Prostate gland (tissue), 2 donors: ENCODE measurements around the gene CYYR1. TPM values are rescaled to one million over a fixed set of nuclear protein-coding genes. Genes with fewer than 3 reads are reported as not detected.

Experiments used
- DNase-seq: peaks from one replicate; pipeline ENCODE4 v3.0.0-alpha.2; 2019; ENCODE audit warnings: low spot score
- H3K27ac ChIP-seq, 2 donors: fragments of 200-600 bp; sonication (generic); 2 replicates each; pipeline ENCODE4 v1.5.1; 2017 to 2019
- H3K27me3 ChIP-seq: fragments of 200-600 bp; sonication (generic); replicated peaks from 2 replicates; pipeline ENCODE4 v1.5.1; 2019; ENCODE audit not compliant: insufficient read depth
- H3K36me3 ChIP-seq, 2 donors: fragments of 200-600 bp; sonication (generic); 1 replicate in 1 of 2; 2 replicates in 1 of 2; pipeline versions ENCODE4 v1.5.1 to v1.8.1; 2017 to 2019
- H3K4me1 ChIP-seq: fragments of 200-600 bp; sonication (generic); replicated peaks from 2 replicates; pipeline ENCODE4 v1.5.1; 2019
- H3K4me3 ChIP-seq, 2 donors: fragments of 200-600 bp; sonication (generic); 2 replicates each; pipeline ENCODE4 v1.5.1; 2017 to 2019
- H3K9me3 ChIP-seq: fragments of 200-600 bp; sonication (generic); 2 replicates; pipeline ENCODE4 v1.5.1; 2017
- POLR2A ChIP-seq: fragments of 450-650 bp; IDR thresholded peaks from one replicate; pipeline ENCODE4 v1.6.1; 2016; ENCODE audit warnings: antibody characterized with exemption, mild to moderate bottlenecking
- POLR2AphosphoS5 ChIP-seq: sonication (generic); formaldehyde crosslinking; IDR thresholded peaks from one replicate; pipeline ENCODE4 v1.6.1; 2017; ENCODE audit warnings: antibody characterized with exemption
- WGBS: methylation state at CpG from one replicate; pipeline ENCODE4 v1.1.5; 2018; 5-methylcytosine and 5-hydroxymethylcytosine counted together
- intact Hi-C: fragments of 100-400 bp; cut with DNase I; formaldehyde crosslinking; loops from one replicate; pipeline ENCODE4 v1.14.2; 2022
- total RNA-seq, 2 donors: library from RNA; depleted of rRNA; stranded (reverse); fragments of >200 nt; gene quantifications; one replicate each; pipeline ENCODE4 v1.1.0, GENCODE V29; 2016
- TF ChIP-seq, protein P1 (sequence below), 4 experiments: fragments of 200-600 bp in 2 of 4; fragments of 450-650 bp in 2 of 4; sonication (generic) in 2 of 4; IDR thresholded peaks; 1 replicate in 3 of 4; 2 replicates in 1 of 4; pipeline ENCODE4 v1.5.1; 2016 to 2019; ENCODE audit warnings: antibody characterized with exemption in 4 of 4, mild to moderate bottlenecking in 2 of 4, moderate library complexity in 2 of 4

The CYYR1 gene
- total RNA-seq, 2 donors from 2014 or later = 9.7 to 13.3 TPM

DNA sequence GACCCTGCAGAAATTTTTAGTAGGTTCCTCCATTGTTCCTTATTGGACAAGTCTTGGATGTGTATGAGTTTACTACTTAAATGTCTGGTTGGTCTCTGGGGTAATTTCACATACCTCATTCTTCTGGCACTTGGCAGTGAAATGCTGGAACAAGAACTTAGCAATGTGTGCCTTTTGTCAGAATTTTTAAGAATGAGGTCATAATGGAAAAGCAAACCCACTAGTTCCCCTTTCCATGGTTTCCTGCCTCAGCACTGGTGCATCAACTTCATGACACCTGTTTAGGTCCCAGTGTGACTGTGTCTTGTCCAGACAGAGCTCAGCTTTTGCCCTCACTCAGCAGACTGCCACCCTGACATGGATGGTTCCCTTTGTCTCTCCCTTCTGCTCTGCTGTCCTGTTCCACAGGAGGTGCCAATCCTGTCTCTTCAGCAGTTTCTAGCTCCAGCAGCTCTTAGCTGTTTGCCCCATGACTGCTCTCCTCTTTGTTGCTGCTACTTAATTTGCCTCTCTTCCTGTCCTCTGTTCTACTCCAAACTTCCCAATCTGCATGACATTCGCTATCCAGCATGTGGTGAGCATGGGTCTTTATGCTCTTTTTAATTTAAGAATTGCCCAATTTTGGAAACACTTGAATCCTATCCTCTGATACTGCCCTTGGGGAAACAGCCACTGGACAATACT, 135.6 kb downstream of the CYYR1 start:
- no peak overlapping the region for H3K4me3 ChIP-seq
- no peak for DNase-seq
- intact Hi-C loops = no loop called here
- H3K27me3 ChIP-seq = no peaks in the 10 kb centered on the region
- H3K36me3 ChIP-seq = no peaks in the 10 kb centered on the region
- no peak overlapping the region for H3K27ac ChIP-seq
- WGBS = 89% methylated on average over 1 of the region's 1 CpG
- TF ChIP-seq POLR2A (no peak), POLR2AphosphoS5 (no peak)
- TF ChIP-seq, protein P1, sequence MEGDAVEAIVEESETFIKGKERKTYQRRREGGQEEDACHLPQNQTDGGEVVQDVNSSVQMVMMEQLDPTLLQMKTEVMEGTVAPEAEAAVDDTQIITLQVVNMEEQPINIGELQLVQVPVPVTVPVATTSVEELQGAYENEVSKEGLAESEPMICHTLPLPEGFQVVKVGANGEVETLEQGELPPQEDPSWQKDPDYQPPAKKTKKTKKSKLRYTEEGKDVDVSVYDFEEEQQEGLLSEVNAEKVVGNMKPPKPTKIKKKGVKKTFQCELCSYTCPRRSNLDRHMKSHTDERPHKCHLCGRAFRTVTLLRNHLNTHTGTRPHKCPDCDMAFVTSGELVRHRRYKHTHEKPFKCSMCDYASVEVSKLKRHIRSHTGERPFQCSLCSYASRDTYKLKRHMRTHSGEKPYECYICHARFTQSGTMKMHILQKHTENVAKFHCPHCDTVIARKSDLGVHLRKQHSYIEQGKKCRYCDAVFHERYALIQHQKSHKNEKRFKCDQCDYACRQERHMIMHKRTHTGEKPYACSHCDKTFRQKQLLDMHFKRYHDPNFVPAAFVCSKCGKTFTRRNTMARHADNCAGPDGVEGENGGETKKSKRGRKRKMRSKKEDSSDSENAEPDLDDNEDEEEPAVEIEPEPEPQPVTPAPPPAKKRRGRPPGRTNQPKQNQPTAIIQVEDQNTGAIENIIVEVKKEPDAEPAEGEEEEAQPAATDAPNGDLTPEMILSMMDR (IDR thresholded peaks at IDR 0.05) = no peak
- H3K9me3 ChIP-seq = no peaks in the 10 kb centered on the region
- no peaks in the 10 kb centered on the region for H3K4me1 ChIP-seq

DNA sequence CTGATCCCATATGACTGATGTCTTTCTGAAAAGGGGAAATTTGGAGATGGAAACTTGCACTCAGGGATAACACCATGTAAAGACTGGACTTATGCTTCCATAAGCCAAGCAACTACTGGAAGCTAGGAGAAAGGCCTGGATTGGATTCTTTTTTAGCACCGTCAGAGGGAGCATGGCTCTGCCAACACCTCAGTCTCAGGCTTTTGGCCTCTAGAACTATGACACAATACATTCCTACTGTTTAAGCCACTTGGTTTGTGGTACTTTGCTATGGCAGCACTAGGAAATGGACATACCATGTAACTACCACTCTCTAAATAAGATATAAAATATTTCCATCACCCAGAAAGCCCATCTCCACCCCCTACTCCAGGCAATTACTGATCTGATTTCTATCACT, 139.7 kb downstream of the CYYR1 start:
- Histone ChIP-seq H3K9me3 (no peaks in the 10 kb centered on the region), H3K27me3 (no peaks in the 10 kb centered on the region), H3K4me3 (no peak overlapping the region), H3K27ac (no peak overlapping the region), H3K36me3 (no peaks in the 10 kb centered on the region), H3K4me1 (no peaks in the 10 kb centered on the region)
- intact Hi-C loops = no loop called here
- no peak for DNase-seq
- 71% methylated on average over 1 of the region's 1 CpG for WGBS
- TF ChIP-seq POLR2AphosphoS5 (no peak), POLR2A (no peak)
- TF ChIP-seq, protein P1 (IDR thresholded peaks at IDR 0.05) = no peak

DNA sequence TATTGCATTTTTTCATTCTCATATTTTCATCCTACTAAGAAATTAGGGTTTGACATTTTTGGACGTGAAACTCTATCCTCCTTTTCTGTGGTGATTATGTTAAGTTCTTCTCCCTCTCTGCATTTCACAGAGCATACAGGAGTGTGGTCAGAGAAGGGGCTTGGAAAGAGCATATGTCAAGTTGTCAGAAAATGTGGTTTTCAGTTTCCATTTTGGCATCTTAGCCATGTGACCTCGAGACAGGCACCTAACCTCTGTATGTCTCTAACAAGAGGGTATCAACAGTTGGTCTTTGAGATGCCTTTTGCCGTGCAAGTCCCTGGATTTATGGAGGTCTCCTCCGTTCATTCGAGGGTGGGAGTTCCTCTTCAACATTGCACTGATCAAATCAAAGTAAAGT, 140.7 kb downstream of the CYYR1 start:
- no peak overlapping the region for H3K27ac ChIP-seq
- H3K36me3 ChIP-seq = no peaks in the 10 kb centered on the region
- TF ChIP-seq POLR2AphosphoS5 = no peak
- TF ChIP-seq POLR2A = no peak
- TF ChIP-seq, protein P1 (IDR thresholded peaks at IDR 0.05) = no peak
- no peaks in the 10 kb centered on the region for H3K9me3 ChIP-seq
- DNase-seq = no peak
- WGBS = 75% methylated on average over 5 of the region's 5 CpGs
- no peaks in the 10 kb centered on the region for H3K27me3 ChIP-seq
- no peak overlapping the region for H3K4me3 ChIP-seq
- H3K4me1 ChIP-seq = no peaks in the 10 kb centered on the region
- intact Hi-C loops = no loop called here

DNA sequence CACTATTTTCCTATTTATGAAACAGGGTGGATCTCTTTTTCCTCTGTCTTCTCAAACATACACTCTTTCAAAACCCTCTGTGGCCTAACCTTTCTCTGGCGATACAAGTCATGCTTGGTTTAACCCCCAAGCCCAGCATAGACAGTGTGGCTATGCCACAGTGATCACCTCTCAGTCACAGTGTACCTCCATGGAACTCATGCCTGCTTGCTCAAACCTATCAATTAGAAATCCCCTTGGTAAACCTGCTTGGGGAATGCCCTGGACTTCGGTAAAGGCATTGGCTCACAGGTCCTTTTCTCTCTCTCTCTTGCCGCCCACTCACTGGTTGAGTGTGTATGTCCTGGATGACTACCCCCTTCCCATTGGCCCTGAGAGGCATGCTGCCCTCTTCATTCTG, 147.5 kb downstream of the CYYR1 start:
- Histone ChIP-seq H3K4me1 (no peaks in the 10 kb centered on the region), H3K9me3 (no peaks in the 10 kb centered on the region), H3K36me3 (no peaks in the 10 kb centered on the region), H3K4me3 (no peak overlapping the region), H3K27me3 (no peaks in the 10 kb centered on the region), H3K27ac (no peak overlapping the region)
- TF ChIP-seq, protein P1 (IDR thresholded peaks at IDR 0.05) = no peak
- TF ChIP-seq POLR2AphosphoS5 (no peak), POLR2A (no peak)
- DNase-seq = no peak
- 91% methylated on average over 3 of the region's 3 CpGs for WGBS
- intact Hi-C loops = no loop called here

DNA sequence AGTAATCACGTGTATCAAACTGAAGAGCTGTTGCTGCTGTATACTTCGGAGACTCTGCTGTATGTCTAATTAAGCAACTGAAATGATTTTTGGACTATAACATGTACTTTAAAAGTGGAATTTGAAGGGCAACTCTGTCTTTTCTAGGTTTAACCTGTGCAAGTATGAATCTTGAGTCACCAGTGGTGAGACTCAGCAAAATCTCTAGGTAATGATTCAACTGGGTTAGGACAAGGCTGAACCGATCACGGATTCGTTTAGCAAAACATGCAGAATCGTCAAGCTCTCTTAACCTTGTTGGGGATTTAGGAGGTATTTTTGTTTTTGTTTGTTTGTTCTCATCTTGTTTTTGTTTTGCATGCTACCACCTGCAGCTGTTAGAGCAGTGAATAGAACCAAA, 149.6 kb downstream of the CYYR1 start:
- intact Hi-C loops = no loop called here
- no peaks in the 10 kb centered on the region for H3K9me3 ChIP-seq
- no peaks in the 10 kb centered on the region for H3K36me3 ChIP-seq
- H3K27ac ChIP-seq = no peak overlapping the region
- TF ChIP-seq POLR2AphosphoS5 = no peak
- no peak for TF ChIP-seq POLR2A
- TF ChIP-seq, protein P1 (IDR thresholded peaks at IDR 0.05) = no peak
- H3K4me1 ChIP-seq = no peaks in the 10 kb centered on the region
- WGBS = 86% methylated on average over 6 of the region's 6 CpGs
- no peak for DNase-seq
- H3K27me3 ChIP-seq = no peaks in the 10 kb centered on the region
- no peak overlapping the region for H3K4me3 ChIP-seq
